Activated naive CD8-positive, alpha-beta T cell treated with anti-CD3 and anti-CD28 coated beads for 36 hours (primary cell): Measurements from ENCODE around the gene OVCH2. TPM values are rescaled to one million over a fixed set of nuclear protein-coding genes. Genes with fewer than 3 reads are reported as not detected.
A peak's percentile ranks its signal among the peaks of the same experiment; 100 is the strongest.

Experiments
- DNase-seq: peaks from one replicate; pipeline ENCODE4 v3.0.0; 2021
- H3K27ac Mint-ChIP-seq: one replicate; pipeline ENCODE4 v1.8.0; 2022; ENCODE audit warnings: mild to moderate bottlenecking, moderate library complexity, mixed read lengths
- H3K27me3 Mint-ChIP-seq: one replicate; pipeline ENCODE4 v1.8.0; 2022; ENCODE audit warnings: mild to moderate bottlenecking, mixed read lengths
- H3K36me3 Mint-ChIP-seq: one replicate; pipeline ENCODE4 v1.8.0; 2021; ENCODE audit warnings: mild to moderate bottlenecking, mixed read lengths
- H3K4me1 Mint-ChIP-seq: one replicate; pipeline ENCODE4 v1.8.0; 2021; ENCODE audit warnings: mixed read lengths
- H3K4me3 Mint-ChIP-seq: one replicate; pipeline ENCODE4 v1.8.0; 2022; ENCODE audit warnings: mild to moderate bottlenecking, moderate library complexity, mixed read lengths
- H3K9me3 Mint-ChIP-seq: one replicate; pipeline ENCODE4 v1.8.0; 2022; ENCODE audit warnings: mixed read lengths
- total RNA-seq, 2 experiments: library from RNA; stranded (reverse); gene quantifications; one replicate each; pipeline ENCODE4 v1.2.3, GENCODE V29; 2021

OVCH2 gene
- total RNA-seq, 2 experiments from 2014 or later: not detected

DNA sequence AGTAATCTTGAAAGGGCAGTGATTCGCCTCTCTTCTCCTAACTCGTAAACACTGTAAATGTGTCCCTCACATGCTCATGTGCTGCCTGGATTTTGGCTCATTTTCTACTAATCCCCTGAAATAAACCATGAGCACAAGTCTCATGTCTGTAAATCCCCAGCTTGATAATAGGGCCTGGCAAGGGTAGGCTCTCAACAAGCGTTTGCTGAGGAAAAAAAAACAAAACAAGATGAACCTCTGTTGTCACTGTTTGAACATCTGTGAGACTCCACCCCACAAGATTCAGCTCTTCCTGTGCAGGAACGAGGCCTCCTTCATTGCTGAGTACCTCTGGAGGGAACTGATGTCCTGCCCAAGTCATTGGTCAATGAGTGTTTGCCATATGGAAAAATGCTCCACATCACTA, 28.5 kb downstream of the OVCH2 start:
- no peaks in the 10 kb centered on the region for H3K9me3 Mint-ChIP-seq
- no peak overlapping the region for H3K27ac Mint-ChIP-seq
- peaks cover 4% of the 10 kb centered on the region for H3K36me3 Mint-ChIP-seq
- DNase-seq: no peak
- no peak overlapping the region for H3K4me3 Mint-ChIP-seq
- H3K4me1 Mint-ChIP-seq: peaks cover 5% of the 10 kb centered on the region
- peaks cover 64% of the 10 kb centered on the region for H3K27me3 Mint-ChIP-seq

DNA sequence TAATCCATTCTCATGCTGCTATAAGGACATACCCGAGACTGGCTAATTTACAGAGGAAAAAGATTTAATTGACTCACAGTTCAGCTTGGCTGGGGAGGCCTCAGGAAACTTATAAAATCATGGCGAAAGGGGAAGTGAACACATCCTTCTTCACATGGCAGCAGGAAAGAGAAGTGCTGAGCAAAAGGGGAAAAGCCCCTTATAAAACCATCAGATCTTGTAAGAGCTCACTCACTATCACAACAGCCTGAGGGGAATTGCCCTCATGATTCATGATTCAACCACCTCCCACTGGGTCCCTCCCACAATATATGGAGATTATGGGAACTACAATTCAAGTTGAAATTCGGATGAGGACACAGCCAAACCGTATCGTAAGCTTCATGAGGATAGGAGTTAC, 29.2 kb downstream of the OVCH2 start:
- Mint-ChIP-seq H3K4me3 (no peak overlapping the region), H3K27me3 (peaks cover 71% of the 10 kb centered on the region), H3K36me3 (peaks cover 4% of the 10 kb centered on the region), H3K27ac (no peak overlapping the region), H3K4me1 (peaks cover 8% of the 10 kb centered on the region), H3K9me3 (no peaks in the 10 kb centered on the region)
- no peak for DNase-seq

DNA sequence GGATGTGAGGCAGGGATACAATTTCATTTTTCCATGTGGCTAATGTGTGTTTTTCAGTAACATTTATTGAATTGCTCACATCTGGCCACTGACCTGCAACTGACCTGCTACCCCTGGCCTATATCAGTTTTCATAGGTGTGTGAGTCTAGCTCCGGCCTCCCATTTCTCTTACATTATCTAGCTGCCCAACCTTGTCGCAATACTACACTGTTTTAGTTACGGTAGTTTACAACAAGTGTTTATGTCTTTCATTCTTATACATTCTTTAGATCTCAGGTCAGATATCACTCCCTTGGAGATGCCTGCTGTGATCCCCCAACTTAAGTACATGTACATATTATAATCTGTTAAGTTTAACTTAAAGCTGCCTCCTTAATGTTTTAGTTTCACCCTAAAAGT, 30.6 kb downstream of the OVCH2 start:
- H3K36me3 Mint-ChIP-seq: peaks cover 4% of the 10 kb centered on the region
- H3K4me1 Mint-ChIP-seq: peaks cover 21% of the 10 kb centered on the region
- H3K27me3 Mint-ChIP-seq: peaks cover 67% of the 10 kb centered on the region
- no peak for DNase-seq
- H3K9me3 Mint-ChIP-seq: no peaks in the 10 kb centered on the region
- no peak overlapping the region for H3K4me3 Mint-ChIP-seq
- no peak overlapping the region for H3K27ac Mint-ChIP-seq

DNA sequence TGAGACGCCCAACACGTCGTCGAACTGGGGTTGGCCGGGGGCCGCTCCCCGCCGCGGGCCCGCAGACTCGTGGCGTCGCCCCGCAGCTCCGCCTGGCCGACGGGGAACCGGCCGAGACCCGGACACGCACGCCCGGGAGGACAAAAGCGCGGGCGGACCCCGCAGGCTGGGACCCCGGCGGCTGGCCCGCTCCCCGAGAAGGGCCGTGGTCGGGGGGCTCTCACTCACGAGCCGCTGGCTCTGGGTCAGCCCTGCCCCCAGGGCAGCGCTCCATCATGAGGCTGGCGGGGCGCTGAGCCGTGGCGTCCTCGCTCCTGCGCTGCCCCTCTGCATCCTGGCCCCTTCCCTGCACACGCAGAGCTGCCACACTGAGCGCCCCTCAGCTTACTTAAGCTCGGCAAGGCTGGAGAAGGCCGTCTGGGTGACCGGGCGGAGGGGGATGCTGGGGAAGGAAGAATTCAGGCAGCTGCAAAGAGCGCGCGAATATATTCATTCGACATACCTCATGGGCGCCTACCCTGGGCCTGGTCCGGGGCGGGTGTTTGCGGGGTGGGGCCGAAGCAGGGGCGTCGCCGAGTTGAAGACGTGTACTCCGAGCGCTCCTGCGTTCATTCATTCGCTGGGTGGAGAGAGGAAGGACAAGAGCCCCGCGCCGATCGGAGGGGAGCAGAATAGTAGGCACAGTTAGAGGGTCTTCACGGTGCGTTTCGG, 32.4 kb downstream of the OVCH2 start:
- Mint-ChIP-seq H3K27me3 (peaks cover 54% of the 10 kb centered on the region), H3K4me1 (peaks cover 23% of the 10 kb centered on the region), H3K36me3 (peaks cover 1% of the 10 kb centered on the region), H3K27ac (no peak overlapping the region), H3K9me3 (no peaks in the 10 kb centered on the region), H3K4me3 (peak overlapping the region; percentile 76)
- DNase-seq: peak; percentile 36

DNA sequence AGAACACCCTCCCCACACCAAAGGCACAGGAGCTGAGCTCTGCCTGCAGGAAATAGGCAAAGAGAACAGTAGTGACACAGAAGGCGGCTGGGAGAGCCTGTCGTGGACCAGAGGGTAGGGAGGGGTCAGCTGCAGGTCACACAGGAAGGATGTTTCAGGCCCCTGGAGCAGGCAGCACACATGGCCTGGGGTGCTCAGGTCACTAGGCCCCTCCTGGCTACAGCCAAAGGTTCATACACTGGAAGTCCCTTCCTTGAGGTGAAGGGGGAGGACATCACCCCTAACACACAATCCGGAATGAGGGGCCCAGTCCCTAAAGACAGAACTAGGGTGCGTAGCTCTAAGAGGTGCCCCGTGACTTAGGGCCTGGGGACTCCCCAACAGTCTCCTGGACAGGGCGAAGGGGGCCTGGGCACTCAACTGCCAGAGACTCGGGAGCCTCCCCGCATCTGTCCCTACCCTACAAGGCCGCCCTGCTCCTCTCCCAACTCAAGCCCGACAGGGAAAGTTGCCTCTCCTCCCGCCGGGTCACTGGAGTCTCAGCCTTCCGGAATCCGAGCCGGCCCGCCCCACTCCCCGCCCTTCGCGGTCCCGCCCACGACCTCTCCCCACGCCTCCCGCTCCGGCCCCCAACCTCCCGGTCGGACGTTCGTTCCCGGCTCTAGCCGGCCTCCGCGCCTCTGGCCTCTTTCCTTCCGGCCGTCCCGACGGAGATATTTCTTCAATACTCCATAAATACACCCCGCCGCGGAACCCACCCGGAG, 33.1 kb downstream of the OVCH2 start, which contains the start of gene CYB5R2:
Gene CYB5R2 (minus strand): TSS at position 541 of the 764 bp plus-strand sequence. CDS start 675 bp downstream, outside the sequence.
- no peak within 1 kb of the TSS for H3K27ac Mint-ChIP-seq
- peaks cover 23% of the 10 kb centered on the region for H3K4me1 Mint-ChIP-seq
- no peaks in the 10 kb centered on the region for H3K9me3 Mint-ChIP-seq
- peak; percentile 24 for DNase-seq
- peaks cover 50% of the 10 kb centered on the region for H3K27me3 Mint-ChIP-seq
- peak within 1 kb of the TSS; percentile 76 for H3K4me3 Mint-ChIP-seq
- H3K36me3 Mint-ChIP-seq: peaks cover 1% of the 10 kb centered on the region

DNA sequence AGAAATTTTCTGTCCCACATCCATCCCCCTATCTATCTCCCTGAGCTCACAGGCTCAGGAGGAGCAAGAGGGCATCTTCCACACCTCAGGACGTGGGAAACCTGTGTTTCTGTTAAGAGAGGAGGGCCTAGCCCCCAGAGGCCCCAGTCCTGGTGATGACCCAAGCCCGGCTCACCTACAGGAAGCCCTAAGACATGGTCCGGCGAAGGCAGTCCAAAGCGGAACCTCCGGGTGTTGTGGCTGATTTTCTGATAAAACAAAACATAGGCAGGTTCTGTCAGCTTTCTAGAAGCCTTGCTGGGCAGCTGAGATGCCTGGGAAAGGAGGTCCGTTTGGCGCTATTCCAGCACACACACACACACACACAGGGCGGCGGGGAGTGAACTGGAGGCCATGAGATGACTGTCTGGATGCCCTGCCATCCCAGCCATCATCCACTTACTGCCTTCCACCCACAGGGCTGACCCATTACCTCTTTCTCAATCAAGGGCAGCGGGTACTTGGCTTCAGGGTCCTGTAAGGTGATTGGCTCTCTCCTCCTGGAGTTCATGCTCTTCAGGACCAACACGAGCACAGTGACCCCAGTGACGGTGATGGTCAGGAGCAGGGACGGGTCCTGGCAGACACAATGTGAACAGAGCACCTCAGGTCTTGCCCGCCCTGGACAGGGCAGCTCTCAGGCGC, 33.9 kb downstream of the OVCH2 start:
- H3K27ac Mint-ChIP-seq: peak overlapping the region; percentile 34

DNA sequence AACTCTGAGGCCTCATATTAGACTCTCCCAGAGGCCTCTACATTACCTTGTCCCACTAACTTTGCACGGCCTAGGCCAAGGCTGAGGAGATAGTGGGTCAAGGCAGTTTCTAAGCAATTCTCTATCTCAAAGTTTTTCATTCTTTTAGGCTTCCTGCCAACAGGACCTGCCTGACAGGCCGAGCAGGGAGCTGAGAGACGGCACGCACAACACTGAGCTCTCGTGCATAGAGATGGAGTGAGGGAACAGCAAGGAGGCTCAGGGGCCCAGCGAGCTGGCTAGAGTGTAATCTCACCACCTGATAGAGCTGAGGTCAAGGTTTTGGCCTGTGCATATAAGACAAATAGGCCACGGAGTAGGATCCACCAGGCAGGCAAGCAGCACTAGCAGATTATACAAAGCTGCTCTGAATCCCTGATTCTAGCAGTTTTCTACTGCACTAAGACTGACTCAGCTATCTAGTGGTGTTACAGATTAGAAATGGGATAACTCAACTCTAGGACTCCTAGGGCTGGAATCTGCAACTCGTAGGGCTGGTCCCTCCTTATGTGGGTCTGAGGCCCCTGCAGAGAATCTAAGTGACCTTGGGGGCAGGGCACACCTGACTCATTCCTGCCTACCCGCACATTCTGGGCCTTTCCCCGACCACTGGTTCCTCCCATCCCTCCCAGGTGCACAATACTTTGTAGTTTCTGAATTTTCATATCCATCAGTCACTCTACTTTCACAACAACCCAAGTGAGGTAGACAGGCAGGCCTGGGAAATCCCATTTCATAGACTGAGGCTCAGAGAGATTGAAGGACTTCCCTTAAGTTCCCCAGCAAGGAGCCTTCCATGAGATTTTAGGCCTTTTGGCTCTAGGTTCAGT, 34.7 kb downstream of the OVCH2 start:
- Mint-ChIP-seq H3K9me3 (no peaks in the 10 kb centered on the region), H3K27me3 (peaks cover 36% of the 10 kb centered on the region), H3K27ac (peak overlapping the region; percentile 34), H3K4me1 (peaks cover 27% of the 10 kb centered on the region), H3K36me3 (no peaks in the 10 kb centered on the region), H3K4me3 (peak overlapping the region; percentile 27)
- DNase-seq: peak; percentile 57

More for the DNA sequence above, 33.9 kb downstream of the OVCH2 start:
- peak overlapping the region; percentile 71 for H3K4me3 Mint-ChIP-seq
- H3K27me3 Mint-ChIP-seq: peaks cover 42% of the 10 kb centered on the region
- peaks cover 27% of the 10 kb centered on the region for H3K4me1 Mint-ChIP-seq
- no peak for DNase-seq
- H3K36me3 Mint-ChIP-seq: peaks cover 1% of the 10 kb centered on the region
- no peaks in the 10 kb centered on the region for H3K9me3 Mint-ChIP-seq

DNA sequence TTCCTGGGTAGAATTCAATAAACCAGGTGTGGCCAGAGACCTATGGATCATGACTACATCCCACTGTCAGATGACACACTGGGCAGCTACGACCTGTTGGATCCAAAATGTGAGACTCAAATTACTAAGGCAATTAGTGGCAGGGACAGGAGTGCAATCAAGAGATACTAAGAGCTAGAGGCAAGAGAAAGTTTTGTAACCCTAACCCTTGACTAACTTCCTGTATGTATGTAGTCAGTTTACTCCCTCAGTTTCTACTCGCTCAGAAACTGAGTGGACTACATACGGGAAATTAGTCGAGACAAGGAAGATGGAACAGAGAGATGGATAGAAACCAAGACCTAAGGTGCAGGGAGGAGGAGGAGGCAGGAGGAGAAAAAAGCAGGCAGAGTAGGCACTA, 35.6 kb downstream of the OVCH2 start:
- no peak overlapping the region for H3K27ac Mint-ChIP-seq

DNA sequence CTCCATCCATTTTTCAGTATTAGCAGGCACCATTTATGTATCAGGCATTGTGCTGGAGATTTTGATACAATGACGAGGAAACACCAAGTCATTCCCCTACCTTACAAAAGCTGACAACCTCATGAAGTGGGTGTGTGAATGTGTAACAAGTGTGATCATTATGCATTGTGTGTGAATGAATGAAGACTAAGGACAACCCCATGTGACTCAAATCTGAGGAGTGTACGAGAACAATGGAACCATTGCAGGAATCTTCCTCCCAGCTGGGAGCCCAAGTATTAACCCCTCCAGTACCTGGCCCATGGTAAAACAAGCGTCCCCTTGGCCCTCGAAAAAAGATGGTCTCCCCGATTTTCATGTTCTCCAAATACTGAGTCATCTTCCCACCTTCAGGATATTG, 37.4 kb downstream of the OVCH2 start:
- Mint-ChIP-seq H3K27me3 (peaks cover 10% of the 10 kb centered on the region), H3K27ac (no peak overlapping the region), H3K36me3 (peaks cover 7% of the 10 kb centered on the region), H3K9me3 (no peaks in the 10 kb centered on the region), H3K4me1 (peaks cover 23% of the 10 kb centered on the region), H3K4me3 (no peak overlapping the region)
- no peak for DNase-seq

More for the DNA sequence above, 35.6 kb downstream of the OVCH2 start:
- peaks cover 27% of the 10 kb centered on the region for H3K4me1 Mint-ChIP-seq
- no peak overlapping the region for H3K4me3 Mint-ChIP-seq
- H3K36me3 Mint-ChIP-seq: no peaks in the 10 kb centered on the region
- DNase-seq: no peak
- peaks cover 27% of the 10 kb centered on the region for H3K27me3 Mint-ChIP-seq
- no peaks in the 10 kb centered on the region for H3K9me3 Mint-ChIP-seq

DNA sequence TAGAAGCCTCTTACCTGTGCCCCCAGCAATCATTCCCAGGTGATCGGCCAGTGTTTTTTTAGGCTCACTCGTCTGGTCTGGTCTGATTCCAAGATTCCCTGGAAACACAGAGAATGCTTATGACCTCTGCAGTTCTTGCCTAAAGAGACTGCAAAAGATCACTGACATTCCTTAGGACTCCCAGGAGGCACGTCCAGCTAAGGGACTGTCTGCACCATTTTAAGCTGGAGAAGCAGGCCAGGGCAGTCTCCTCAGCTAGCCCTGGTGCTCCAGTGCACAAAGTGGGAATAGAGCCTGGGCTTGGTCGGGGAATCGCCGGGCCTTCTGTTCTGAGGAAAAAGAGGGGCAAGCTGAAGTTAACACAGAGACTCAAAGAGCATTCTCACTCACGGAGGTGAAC, 37.8 kb downstream of the OVCH2 start:
- no peak overlapping the region for H3K4me3 Mint-ChIP-seq

DNA sequence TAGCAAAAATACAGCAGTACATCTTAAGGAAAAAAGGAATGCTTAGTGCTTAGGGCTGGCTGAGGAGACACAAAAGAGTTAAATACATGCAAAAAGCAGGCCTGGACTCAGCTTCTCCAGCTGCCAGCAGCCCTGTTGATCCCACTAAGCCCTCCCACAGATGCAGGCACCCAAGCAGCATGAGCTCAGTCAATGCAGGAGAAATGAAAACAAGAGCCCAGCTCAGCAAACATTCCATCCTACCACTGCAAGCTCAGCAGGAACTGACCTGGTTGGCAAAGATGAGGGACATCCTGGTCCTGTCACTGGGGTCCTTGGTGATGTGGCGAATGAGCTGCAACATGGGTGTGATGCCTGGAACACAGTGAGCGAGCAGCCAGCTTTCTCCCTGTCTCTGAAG, 38.8 kb downstream of the OVCH2 start:
- H3K36me3 Mint-ChIP-seq: peaks cover 8% of the 10 kb centered on the region
- H3K27me3 Mint-ChIP-seq: peaks cover 4% of the 10 kb centered on the region
- no peak for DNase-seq
- H3K27ac Mint-ChIP-seq: no peak overlapping the region
- H3K4me1 Mint-ChIP-seq: peaks cover 22% of the 10 kb centered on the region
- H3K9me3 Mint-ChIP-seq: no peaks in the 10 kb centered on the region
- no peak overlapping the region for H3K4me3 Mint-ChIP-seq

More for the DNA sequence above, 37.8 kb downstream of the OVCH2 start:
- Mint-ChIP-seq H3K9me3 (no peaks in the 10 kb centered on the region), H3K36me3 (peaks cover 8% of the 10 kb centered on the region), H3K27ac (no peak overlapping the region), H3K4me1 (peaks cover 22% of the 10 kb centered on the region), H3K27me3 (peaks cover 8% of the 10 kb centered on the region)
- DNase-seq: no peak

DNA sequence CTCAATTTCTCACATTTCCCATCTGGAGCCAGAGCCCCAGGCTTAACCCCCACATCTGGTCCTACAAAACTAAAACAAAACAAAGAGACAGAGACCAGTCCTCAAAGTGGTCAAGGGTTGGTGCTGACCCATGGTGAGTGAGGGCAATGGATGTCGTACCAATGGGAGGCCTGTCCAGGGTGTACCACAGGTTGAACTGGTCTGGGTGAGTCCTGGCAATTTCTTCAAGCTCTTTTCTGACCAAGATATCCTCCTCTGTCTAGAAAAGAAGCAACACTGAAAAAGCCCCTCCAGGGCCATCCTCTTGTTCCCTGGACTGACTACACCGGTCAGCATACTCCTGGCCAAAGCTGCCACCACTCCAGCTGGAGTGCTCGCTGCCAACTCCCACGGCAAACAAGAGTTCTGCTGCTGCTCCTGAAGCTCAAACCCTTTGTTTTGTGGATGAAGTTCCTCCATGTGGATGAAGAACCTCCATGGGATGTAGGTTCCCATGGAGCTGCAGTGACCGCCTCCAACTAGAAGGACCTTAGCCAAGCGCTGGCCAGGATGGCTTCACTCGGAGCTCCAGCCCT, 39.9 kb downstream of the OVCH2 start:
- Mint-ChIP-seq H3K27ac (no peak overlapping the region), H3K4me1 (peaks cover 12% of the 10 kb centered on the region), H3K9me3 (no peaks in the 10 kb centered on the region), H3K27me3 (no peaks in the 10 kb centered on the region), H3K4me3 (no peak overlapping the region), H3K36me3 (peaks cover 9% of the 10 kb centered on the region)
- DNase-seq: no peak

DNA sequence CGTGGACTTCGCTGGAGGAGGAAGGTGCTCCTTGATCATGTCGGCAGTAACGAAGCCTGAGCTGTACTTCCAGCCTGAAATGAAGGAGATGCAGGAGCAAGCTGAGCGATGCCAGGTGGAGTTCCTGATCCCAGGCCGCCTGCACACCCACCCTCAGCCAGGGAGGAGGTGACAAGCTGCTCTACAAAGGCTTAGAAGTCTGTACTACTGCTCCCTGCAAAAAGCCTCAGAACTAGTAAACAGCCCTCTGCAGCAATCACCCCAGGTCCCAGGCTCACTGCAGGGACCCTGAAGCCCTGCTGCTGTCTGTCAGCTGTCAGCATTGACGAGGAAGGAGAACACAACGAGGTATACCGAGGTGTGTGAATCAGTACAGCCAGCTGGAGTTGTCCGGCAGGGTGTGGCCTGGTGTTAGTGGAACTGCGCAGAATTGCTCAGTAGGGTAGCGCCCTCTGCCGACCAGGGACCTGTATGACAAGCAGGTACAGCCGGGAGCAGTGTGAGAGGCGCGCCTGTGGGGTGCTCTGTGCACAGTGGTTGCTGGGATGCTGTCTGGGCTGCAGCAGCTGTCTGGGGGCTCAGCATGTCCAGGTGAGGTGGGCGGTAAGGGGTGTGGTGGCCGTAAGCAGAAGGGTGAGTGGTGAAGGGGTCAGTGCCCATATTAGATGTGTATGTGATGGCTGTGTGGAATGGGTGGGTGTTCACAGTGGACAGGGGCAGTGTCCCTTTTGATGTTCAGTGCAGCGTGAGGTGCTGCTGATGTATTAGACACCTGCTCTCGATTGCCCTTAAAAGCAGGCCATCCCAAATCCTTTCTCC, 40.6 kb downstream of the OVCH2 start:
- Mint-ChIP-seq H3K9me3 (no peaks in the 10 kb centered on the region), H3K27me3 (no peaks in the 10 kb centered on the region), H3K27ac (no peak overlapping the region)

More for the DNA sequence above, 40.6 kb downstream of the OVCH2 start:
- peaks cover 7% of the 10 kb centered on the region for H3K4me1 Mint-ChIP-seq
- peak; percentile 74 for DNase-seq
- no peak overlapping the region for H3K4me3 Mint-ChIP-seq
- peaks cover 16% of the 10 kb centered on the region for H3K36me3 Mint-ChIP-seq
